Kidney epithelial cell (primary cell): ENCODE results near the gene GPX1. TPM values are rescaled to one million over a fixed set of nuclear protein-coding genes. Genes with fewer than 3 reads are reported as not detected.
"Not testable (repeated sequence)": the region's sequence is repeated elsewhere in the genome, so short reads cannot be mapped to it uniquely, and the experiment has no call there.

Experiments used
- DNase-seq: peaks from one replicate; pipeline ENCODE4 v3.0.0-alpha.2; 2010; ENCODE audit warnings: low read depth
- H3K27me3 ChIP-seq: 2 replicates; pipeline ENCODE4 v1.6.0; 2011; ENCODE audit warnings: low read length; ENCODE audit not compliant: control insufficient read depth, insufficient read depth
- H3K36me3 ChIP-seq: 2 replicates; pipeline ENCODE4 v1.5.1; 2011; ENCODE audit warnings: low read length; ENCODE audit not compliant: control insufficient read depth, insufficient read depth
- H3K4me3 ChIP-seq: 2 replicates; pipeline ENCODE4 v1.5.1; 2011; ENCODE audit warnings: low read depth, mild to moderate bottlenecking, control low read depth, low read length
- total RNA-seq: library from RNA; depleted of rRNA; stranded (reverse); fragments of >200 nt; gene quantifications from 2 replicates; pipeline ENCODE4 v1.2.3, GENCODE V29; 2015
- TF ChIP-seq, protein P1 (sequence below): IDR thresholded peaks from 2 replicates; pipeline ENCODE4 v1.5.1; 2011; ENCODE audit warnings: mild to moderate bottlenecking, moderate library complexity, low read length, control low read depth, inconsistent platforms; ENCODE audit not compliant: insufficient read depth, poor library complexity, severe bottlenecking

The GPX1 gene
- total RNA-seq, 1 donor from 2014 or later: 422 TPM

DNA sequence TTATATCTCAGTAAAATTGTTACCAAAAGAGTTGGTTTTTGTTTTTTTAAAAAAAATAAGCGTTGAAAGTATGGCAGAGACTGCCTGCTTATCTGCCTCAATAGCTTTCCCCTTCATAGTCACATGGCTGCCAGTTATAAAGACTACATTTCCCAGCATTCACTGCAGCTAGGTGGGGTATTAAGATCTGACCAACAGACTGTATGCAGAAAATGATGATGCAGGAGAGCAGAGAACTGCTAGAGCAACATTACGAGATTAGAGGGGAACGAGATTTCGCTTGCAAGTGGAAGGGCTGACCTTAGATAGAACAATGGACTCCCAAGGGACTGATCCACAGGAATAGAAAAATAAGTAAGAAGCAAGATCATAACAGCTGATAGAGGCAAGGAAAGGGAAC lies 39.3 kb upstream of the GPX1 start:
- TF ChIP-seq, protein P1, sequence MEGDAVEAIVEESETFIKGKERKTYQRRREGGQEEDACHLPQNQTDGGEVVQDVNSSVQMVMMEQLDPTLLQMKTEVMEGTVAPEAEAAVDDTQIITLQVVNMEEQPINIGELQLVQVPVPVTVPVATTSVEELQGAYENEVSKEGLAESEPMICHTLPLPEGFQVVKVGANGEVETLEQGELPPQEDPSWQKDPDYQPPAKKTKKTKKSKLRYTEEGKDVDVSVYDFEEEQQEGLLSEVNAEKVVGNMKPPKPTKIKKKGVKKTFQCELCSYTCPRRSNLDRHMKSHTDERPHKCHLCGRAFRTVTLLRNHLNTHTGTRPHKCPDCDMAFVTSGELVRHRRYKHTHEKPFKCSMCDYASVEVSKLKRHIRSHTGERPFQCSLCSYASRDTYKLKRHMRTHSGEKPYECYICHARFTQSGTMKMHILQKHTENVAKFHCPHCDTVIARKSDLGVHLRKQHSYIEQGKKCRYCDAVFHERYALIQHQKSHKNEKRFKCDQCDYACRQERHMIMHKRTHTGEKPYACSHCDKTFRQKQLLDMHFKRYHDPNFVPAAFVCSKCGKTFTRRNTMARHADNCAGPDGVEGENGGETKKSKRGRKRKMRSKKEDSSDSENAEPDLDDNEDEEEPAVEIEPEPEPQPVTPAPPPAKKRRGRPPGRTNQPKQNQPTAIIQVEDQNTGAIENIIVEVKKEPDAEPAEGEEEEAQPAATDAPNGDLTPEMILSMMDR: no peak

DNA sequence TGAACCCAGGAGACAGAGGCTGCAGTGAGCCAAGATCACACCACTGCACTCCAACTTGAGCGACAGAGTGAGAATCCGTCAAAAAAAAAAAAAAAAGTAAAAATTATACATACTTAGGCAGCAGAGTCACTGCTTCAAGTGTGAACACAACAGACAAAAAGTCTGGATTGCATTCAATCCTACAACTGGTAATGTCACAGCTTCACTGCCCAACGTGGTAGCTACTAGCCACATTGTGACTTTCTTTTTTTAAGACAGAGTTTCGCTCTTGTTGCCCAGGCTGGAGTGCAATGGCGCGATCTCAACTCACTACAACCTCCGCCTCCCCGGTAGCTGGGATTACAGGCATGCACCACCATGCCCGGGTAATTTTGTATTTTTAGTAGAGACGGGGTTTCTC lies 33.2 kb upstream of the GPX1 start:
- not testable (repeated sequence) for H3K36me3 ChIP-seq, H3K4me3 ChIP-seq, H3K27me3 ChIP-seq, DNase-seq

More for the DNA sequence above, 39.3 kb upstream of the GPX1 start:
- no peaks in the 10 kb centered on the region for H3K27me3 ChIP-seq
- no peak overlapping the region for H3K4me3 ChIP-seq
- DNase-seq: no peak
- no peaks in the 10 kb centered on the region for H3K36me3 ChIP-seq

DNA sequence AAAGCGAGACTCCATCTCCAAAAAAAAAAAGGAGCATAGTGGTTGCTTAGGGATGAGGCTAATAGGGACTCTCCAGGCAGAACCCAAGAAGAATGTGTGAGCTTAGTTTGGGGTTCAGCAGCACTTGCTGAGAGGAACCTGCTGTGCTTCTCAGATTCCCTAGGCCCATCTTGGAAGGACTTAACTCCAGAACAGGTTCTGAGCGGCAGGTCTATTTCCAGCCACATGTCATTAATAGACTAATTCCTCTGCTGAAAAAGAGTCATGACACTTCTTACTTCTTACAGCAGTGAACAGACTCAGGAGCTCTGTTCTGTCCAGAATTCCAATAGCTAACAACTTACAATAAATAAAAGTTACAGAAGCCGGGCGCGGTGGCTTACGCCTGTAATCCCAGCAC lies 31.1 kb upstream of the GPX1 start:
- TF ChIP-seq, protein P1: no peak
- Histone ChIP-seq H3K36me3 (no peaks in the 10 kb centered on the region), H3K27me3 (no peaks in the 10 kb centered on the region), H3K4me3 (no peak overlapping the region)
- DNase-seq: no peak

DNA sequence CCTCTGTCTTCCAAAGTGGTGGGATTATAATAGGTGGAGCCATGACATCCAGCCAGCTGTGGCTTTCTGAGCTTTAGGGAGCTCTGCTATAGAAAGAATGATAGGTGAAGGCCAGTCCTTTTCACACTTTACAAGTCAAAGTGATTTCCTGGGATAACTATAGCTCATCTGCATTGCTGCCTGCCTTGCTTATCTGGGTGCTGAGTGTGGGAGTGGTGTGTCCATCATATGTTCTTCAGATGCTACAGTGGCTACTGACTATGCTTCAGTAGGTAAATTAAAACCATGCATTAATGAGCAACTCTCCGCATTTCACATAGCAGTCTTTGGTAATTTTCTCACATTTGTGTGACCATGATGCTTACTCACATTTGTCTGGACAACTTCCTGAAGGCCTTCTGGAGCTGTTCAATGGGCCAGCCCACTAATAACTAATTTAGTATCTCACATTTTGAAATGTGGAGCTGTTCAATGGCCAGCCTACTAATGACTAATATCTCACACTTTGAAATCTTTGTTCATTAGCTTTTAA lies 30.2 kb upstream of the GPX1 start:
- no peaks in the 10 kb centered on the region for H3K27me3 ChIP-seq
- H3K36me3 ChIP-seq: no peaks in the 10 kb centered on the region
- DNase-seq: no peak
- TF ChIP-seq, protein P1: no peak
- no peak overlapping the region for H3K4me3 ChIP-seq

DNA sequence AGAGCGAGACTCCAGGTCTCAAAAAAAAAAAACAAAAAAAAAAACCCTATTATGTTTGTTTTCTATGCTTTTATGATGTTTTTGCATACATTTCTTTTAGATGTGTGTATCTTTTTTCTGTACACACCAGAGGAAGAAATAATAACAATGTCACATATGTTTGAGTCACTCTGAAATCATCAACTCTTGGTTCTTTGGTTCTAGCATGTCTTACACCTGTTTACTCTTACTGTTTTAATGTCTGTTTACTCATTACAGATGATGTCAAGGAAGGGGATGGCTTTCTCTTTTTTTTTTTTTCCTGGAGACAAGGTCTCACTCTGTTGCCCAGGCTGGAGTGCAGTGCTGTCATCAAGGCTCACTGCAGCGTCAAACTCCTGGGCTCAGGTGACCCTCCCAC lies 29.6 kb upstream of the GPX1 start:
- TF ChIP-seq, protein P1: no peak
- DNase-seq: no peak
- Histone ChIP-seq H3K4me3 (no peak overlapping the region), H3K36me3 (no peaks in the 10 kb centered on the region), H3K27me3 (no peaks in the 10 kb centered on the region)

DNA sequence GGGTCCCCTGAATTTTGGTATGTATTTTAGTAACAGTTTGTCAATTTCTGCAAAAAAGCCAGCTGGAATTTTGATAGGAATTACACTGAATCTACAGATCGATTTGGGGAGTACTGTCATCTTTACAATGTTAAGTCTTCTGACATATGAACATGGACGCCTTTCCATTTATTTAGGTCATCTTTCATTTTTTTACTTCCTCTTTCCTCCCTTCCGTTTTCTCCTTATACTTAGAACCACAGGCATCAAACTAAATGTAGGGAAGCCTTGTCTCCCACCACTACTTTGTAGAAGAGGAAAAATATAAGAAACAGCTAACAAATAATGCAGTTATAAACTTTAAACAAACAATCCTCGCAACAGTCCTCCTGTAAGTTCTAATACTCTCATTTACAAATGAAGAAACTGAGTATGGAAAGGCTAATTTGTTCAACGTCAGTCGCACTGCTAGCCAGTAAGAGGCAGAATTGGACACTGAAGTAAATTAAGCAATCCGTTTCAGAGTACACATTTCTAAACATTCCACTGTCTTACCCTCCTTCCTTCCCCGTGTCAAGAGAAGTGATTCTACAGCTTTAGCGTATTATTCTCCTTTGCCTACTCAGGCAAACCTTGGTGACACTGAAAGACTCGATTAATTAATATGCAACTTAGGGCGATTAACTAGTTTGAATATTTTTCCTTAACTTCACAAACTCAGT lies 28.1 kb upstream of the GPX1 start:
- H3K27me3 ChIP-seq: no peaks in the 10 kb centered on the region
- no peak for DNase-seq
- TF ChIP-seq, protein P1: no peak
- no peak overlapping the region for H3K4me3 ChIP-seq
- H3K36me3 ChIP-seq: no peaks in the 10 kb centered on the region
